ENCODE measurements around the gene ANLN. TPM values are rescaled to one million over a fixed set of nuclear protein-coding genes. Genes with fewer than 3 reads are reported as not detected.

Gene ANLN
- total and polyA plus RNA-seq, 2 experiments from 2014 or later: 26.9 to 66.7 TPM

GRCh38 chr7:36349626-36350025 is 40.0 kb upstream of the ANLN start (continued):
- TF ChIP-seq POLR2AphosphoS5 (IDR thresholded peaks at IDR 0.05; ENCODE audit: low read depth): no peak

GRCh38 chr7:36355490-36355889 is 34.2 kb upstream of the ANLN start:
- Histone ChIP-seq H3K4me3 (no peak overlapping the region), H2AFZ (no peak overlapping the region), H4K20me1 (replicated peaks; ENCODE audit: insufficient read depth) (no peaks in the 10 kb centered on the region), H3K79me2 (replicated peaks; ENCODE audit: insufficient read depth) (no peaks in the 10 kb centered on the region), H3F3A (replicated peaks; ENCODE audit: low read depth) (no peaks in the 10 kb centered on the region), H3K36me3 (ENCODE audit: insufficient read depth) (no peaks in the 10 kb centered on the region), H3K9me2 (ENCODE audit: insufficient read depth) (no peaks in the 10 kb centered on the region), H3K27me3 (ENCODE audit: insufficient read depth) (peaks cover 46% of the 10 kb centered on the region), H3K4me2 (no peak overlapping the region), H3K4me1 (ENCODE audit: insufficient read depth) (peaks cover 14% of the 10 kb centered on the region), H3K27ac (ENCODE audit: low read depth) (no peak overlapping the region)
- Mint-ChIP-seq H3K27me3 (ENCODE audit: insufficient read depth, low read depth, poor library complexity) (peaks cover 32% of the 10 kb centered on the region), H3K4me3 (no peak overlapping the region), H3K4me1 (peaks cover 17% of the 10 kb centered on the region), H3K27ac (no peak overlapping the region), H3K9me3 (no peaks in the 10 kb centered on the region), H3K36me3 (ENCODE audit: low read depth) (no peaks in the 10 kb centered on the region)
- ATAC-seq (no peak), DNase-seq (ENCODE audit: low spot score) (no peak)
- no peak for TF ChIP-seq ZNF114 (CRISPR knock-in tag; IDR thresholded peaks at IDR 0.05)
- TF ChIP-seq CREB1 (CRISPR knock-in tag; IDR thresholded peaks at IDR 0.05; ENCODE audit: low read depth): no peak
- TF ChIP-seq CTCF (conservative IDR thresholded peaks at IDR 0.05; ENCODE audit: low read depth in 2 of 2): no peak
- TF ChIP-seq EZH2phosphoT487 (IDR thresholded peaks at IDR 0.05; ENCODE audit: unreplicated experiment): no peak
- no peak for TF ChIP-seq ZNF331 (CRISPR knock-in tag; IDR thresholded peaks at IDR 0.05; ENCODE audit: low read depth)
- TF ChIP-seq POLR2AphosphoS5 (IDR thresholded peaks at IDR 0.05; ENCODE audit: low read depth): no peak
- no peak for TF ChIP-seq JUNB (IDR thresholded peaks at IDR 0.05; ENCODE audit: unreplicated experiment)
- TF ChIP-seq EZH2 (IDR thresholded peaks at IDR 0.05; ENCODE audit: low read depth, unreplicated experiment): no peak
- no peak for TF ChIP-seq STAT1 (IDR thresholded peaks at IDR 0.05; ENCODE audit: unreplicated experiment)
- TF ChIP-seq REST (IDR thresholded peaks at IDR 0.05; ENCODE audit: unreplicated experiment): no peak
- no peak for TF ChIP-seq ZNF462 (CRISPR knock-in tag; IDR thresholded peaks at IDR 0.05)
- TF ChIP-seq ETS1 (IDR thresholded peaks at IDR 0.05): no peak
